DOHH2 (cell line): ENCODE measurements around the gene TREM1.

Experiments
- EZH2phosphoT487 ChIP-seq: fragments of 200-600 bp; sonication (generic); IDR thresholded peaks from 2 replicates; pipeline ENCODE4 v1.6.1; 2017; ENCODE audit warnings: borderline replicate concordance, mild to moderate bottlenecking, antibody characterized with exemption, low read length, moderate library complexity, mixed read lengths
- TF ChIP-seq, protein P1 (sequence below): fragments of 200-600 bp; sonication (generic); IDR thresholded peaks from one replicate; pipeline ENCODE4 v1.5.1; 2014; ENCODE audit warnings: antibody characterized with exemption, mild to moderate bottlenecking, low read depth, low read length; ENCODE audit not compliant: poor library complexity, severe bottlenecking

- TF ChIP-seq, protein P1, sequence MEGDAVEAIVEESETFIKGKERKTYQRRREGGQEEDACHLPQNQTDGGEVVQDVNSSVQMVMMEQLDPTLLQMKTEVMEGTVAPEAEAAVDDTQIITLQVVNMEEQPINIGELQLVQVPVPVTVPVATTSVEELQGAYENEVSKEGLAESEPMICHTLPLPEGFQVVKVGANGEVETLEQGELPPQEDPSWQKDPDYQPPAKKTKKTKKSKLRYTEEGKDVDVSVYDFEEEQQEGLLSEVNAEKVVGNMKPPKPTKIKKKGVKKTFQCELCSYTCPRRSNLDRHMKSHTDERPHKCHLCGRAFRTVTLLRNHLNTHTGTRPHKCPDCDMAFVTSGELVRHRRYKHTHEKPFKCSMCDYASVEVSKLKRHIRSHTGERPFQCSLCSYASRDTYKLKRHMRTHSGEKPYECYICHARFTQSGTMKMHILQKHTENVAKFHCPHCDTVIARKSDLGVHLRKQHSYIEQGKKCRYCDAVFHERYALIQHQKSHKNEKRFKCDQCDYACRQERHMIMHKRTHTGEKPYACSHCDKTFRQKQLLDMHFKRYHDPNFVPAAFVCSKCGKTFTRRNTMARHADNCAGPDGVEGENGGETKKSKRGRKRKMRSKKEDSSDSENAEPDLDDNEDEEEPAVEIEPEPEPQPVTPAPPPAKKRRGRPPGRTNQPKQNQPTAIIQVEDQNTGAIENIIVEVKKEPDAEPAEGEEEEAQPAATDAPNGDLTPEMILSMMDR = no peak
- no peak for TF ChIP-seq EZH2phosphoT487
Observed at GRCh38 chr6:41291717-41292116, 5.2 kb upstream of the TREM1 start.
